Germinal center (tissue), 1 donor: ENCODE data around the gene TECPR2.
"Not testable (repeated sequence)": the region's sequence is repeated elsewhere in the genome, so short reads cannot be mapped to it uniquely, and the experiment has no call there.

Source experiments
- DNase-seq: peaks from one replicate; pipeline ENCODE4 v3.0.0; 2012; ENCODE audit warnings: mixed read lengths, low spot score

TECPR2 gene

GRCh38 chr14:102528431-102529170 lies 165.9 kb downstream of the TECPR2 start:
- no peak for DNase-seq

- no peak for DNase-seq
Measured at GRCh38 chr14:102530828-102531478, 168.2 kb downstream of the TECPR2 start.

GRCh38 chr14:102532204-102532658 lies 169.5 kb downstream of the TECPR2 start:
- DNase-seq = no peak

- no peak for DNase-seq
Measured at GRCh38 chr14:102537981-102538601, 175.3 kb downstream of the TECPR2 start.

- DNase-seq = no peak
Measured at GRCh38 chr14:102538602-102539543, 176.1 kb downstream of the TECPR2 start.

- no peak for DNase-seq
Measured at GRCh38 chr14:102539544-102540314, 177.0 kb downstream of the TECPR2 start.

- DNase-seq = no peak
Measured at GRCh38 chr14:102540315-102541028, 177.7 kb downstream of the TECPR2 start.

- DNase-seq = not testable (repeated sequence)
Measured at GRCh38 chr14:102541029-102541491, 178.3 kb downstream of the TECPR2 start.

GRCh38 chr14:102541771-102542170 lies 179.0 kb downstream of the TECPR2 start:
- no peak for DNase-seq

GRCh38 chr14:102544046-102544746 lies 181.5 kb downstream of the TECPR2 start:
- no peak for DNase-seq

GRCh38 chr14:102544747-102545460 lies 182.2 kb downstream of the TECPR2 start:
- no peak for DNase-seq

GRCh38 chr14:102545461-102546265 lies 182.9 kb downstream of the TECPR2 start:
- no peak for DNase-seq

- DNase-seq = no peak
Measured at GRCh38 chr14:102548616-102549240, 186.0 kb downstream of the TECPR2 start.

- DNase-seq = not testable (repeated sequence)
Measured at GRCh38 chr14:102550927-102551401, 188.2 kb downstream of the TECPR2 start.
